ENCODE results near the gene PAX3.
"Not testable (repeated sequence)": the region's sequence is repeated elsewhere in the genome, so short reads cannot be mapped to it uniquely, and the experiment has no call there.

The PAX3 gene

GRCh38 chr2:222208010-222208690 lies 90.6 kb downstream of the PAX3 start:
- DNase-seq, result no peak

DNA sequence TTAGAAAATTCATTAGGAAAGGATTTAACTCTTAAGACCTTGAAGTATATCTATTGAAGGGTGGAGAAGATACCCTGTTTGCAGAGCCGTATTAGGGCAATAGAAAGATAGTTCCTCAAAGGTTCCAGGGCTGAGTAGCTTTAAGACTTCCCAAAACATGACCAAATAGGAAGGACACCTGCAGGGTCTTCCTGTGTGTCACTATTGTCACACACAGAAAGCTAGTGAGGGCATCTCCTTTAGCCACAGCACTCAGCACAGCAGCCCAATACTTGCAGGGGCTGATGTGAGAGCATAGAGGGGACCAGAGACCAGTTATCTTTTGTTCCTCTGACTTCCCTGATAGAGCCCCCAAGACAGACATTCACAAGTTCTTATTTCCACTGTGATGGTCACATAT lies 93.7 kb downstream of the PAX3 start:
- no peak for DNase-seq

GRCh38 chr2:222203041-222203440 lies 95.8 kb downstream of the PAX3 start:
- DNase-seq, result no peak

GRCh38 chr2:222196159-222196558 lies 102.6 kb downstream of the PAX3 start:
- DNase-seq, result no peak

- no peak for DNase-seq
Observed at GRCh38 chr2:222194669-222195068, 104.1 kb downstream of the PAX3 start.

DNA sequence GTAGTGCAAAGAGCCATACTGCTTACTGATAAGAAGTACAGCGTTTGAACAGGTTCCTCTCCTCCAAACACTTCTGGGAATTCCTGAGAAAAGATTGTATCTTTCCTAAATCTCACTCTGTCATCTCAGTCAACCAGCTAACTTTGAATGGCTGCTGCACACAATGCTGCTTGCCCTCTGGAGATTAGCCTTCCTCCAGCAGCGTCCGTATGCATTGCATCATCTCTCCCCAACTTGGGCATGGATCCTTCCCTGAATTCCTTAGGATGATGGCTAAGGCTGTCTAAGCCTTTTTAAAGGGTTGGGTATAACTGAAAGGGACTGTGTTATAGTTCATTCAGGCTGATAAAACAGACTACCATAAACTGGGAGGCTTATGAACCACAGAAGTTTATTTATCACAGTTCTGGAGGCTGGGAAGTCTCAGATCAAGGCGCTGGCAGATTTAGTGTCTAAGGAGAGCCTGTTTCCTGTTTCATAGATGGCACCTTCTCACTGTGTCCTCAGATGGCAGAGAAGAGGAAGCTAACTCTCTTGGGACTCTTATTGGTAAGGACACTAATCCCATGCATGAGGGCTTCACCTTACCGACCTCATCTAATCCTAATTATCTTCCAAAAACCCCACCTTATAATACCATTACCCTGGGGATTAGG lies 105.3 kb downstream of the PAX3 start:
- DNase-seq, result no peak

DNA sequence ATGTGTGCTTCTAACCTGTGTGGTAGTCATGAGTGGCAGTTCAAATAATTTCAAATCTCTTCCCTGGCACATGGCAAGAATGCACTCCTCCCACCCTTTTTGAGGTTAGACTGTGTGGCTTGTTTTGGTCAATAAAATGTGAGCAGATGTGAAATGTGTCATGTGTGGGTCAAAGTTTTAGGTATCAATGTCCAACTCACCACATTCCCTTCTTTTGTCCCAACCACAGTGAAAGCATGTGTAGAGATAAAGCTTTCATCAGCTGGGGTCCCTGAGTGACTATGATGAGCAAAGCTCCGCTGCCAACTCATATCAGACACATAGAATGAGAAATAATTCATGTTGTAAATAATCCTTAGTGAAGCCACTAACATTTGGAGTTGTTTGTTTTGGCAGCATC lies 118.2 kb downstream of the PAX3 start:
- no peak for DNase-seq

DNA sequence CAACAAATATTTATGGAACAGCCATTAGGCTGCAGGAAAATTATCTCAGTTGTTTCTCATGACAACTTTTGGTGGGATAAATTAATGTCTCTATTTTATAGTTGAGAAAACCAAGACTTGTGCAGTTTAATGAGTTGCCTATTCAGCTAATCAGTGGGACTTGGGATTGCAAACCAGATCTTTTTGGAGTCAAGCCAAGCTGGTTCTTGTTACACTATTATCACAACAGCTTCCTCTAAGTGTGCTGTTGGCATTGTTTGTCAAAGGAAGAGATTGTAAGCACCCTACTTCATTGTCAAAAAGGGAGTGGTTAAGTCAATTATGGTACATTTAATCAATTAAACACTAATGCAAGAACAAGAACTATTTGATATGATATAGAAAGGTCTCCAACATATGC lies 119.2 kb downstream of the PAX3 start:
- no peak for DNase-seq

- DNase-seq, result no peak
Observed at GRCh38 chr2:222178450-222178849, 120.3 kb downstream of the PAX3 start.

GRCh38 chr2:222176890-222177289 lies 121.9 kb downstream of the PAX3 start:
- DNase-seq, result no peak

DNA sequence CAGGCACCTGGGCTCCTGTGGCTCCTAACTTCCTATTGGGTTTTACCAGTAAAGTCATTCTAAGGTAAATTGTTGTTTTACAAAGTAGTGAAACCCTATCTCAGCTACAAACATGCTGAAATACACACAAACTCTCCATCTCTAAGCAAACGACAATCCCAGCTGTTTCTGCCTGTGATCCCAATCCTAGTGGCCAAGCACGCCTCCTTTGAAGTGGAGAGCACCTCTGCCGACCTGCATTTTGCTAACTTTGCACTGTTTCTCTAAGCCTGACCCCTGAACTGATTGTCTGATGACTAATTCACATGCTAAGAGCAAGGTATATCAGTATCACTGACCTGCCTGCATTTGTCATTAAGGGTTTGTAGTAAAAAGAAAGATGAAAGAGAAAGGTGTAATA lies 124.3 kb downstream of the PAX3 start:
- no peak for DNase-seq

GRCh38 chr2:222169346-222169745 lies 129.5 kb downstream of the PAX3 start:
- no peak for DNase-seq

DNA sequence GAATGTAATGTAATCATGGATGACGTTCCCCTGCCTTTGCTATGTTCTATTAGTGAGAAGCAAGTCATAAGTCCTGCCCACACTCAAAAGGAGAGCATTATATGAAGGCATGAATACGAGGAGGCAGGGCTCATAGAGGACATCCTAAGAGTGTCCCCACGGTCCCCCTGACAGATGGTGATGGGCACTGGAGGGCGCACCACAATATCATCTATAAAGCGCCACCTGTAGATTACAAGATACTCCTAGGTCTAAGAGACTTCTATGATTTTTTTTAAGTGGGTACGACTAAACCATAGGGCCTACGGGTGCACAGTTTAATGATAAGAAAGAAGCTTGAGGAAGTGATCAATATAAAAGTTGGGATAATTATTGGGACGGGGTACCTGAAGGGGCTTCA lies 131.0 kb downstream of the PAX3 start:
- DNase-seq, result no peak

- DNase-seq, result no peak
Observed at GRCh38 chr2:222160944-222161343, 137.9 kb downstream of the PAX3 start.

DNA sequence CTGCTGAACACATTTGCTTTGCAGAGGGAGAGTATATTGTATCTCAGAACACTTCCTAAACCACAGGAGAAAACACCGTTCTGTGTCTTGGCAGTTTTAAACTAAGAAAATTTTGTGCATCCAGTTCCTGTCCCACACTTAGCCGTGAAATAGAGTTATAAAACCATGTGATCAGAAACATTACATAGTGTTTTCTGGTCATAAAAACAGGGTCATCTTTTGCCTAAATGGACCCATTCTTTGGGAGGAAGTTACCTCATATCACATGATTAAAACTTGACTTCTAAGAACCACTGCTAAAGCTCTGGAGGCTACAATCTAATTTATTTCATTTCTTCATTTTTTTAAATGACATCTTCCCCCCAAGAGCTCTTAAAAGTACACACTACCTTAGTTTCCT lies 138.7 kb downstream of the PAX3 start:
- DNase-seq, result no peak

- DNase-seq, result no peak
Observed at GRCh38 chr2:222159221-222159620, 139.6 kb downstream of the PAX3 start.

DNA sequence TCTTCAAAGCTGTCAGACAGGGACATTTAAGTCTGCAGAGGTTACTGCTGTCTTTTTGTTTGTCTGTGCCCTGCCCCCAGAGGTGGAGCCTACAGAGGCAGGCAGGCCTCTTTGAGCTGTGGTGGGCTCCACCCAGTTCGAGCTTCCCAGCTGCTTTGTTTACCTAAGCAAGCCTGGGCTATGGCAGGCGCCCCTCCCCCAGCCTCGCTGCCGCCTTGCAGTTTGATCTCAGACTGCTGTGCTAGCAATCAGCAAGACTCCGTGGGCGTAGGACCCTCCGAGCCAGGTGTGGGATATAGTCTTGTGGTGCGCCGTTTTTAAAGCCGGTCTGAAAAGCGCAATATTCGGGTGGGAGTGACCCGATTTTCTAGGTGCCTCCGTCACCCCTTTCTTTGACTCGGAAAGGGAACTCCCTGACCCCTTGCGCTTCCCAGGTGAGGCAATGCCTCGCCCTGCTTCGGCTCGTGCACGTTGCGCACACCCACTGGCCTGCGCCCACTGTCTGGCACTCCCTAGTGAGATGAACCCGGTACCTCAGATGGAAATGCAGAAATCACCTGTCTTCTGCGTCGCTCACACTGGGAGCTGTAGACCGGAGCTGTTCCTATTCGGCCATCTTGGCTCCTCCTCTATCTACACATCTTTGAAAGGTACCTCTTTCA lies 143.7 kb downstream of the PAX3 start:
- not testable (repeated sequence) for DNase-seq

Data from effector CD4-positive, alpha-beta T cell (primary cell).